WTC11 (cell line): ENCODE data around the gene NTRK2. TPM values are rescaled to one million over a fixed set of nuclear protein-coding genes. Genes with fewer than 3 reads are reported as not detected.

Experiments
- ATAC-seq: fragments of 200-7000 bp; cut with Tn5 transposase; 2 replicates; pipeline ENCODE4 v1.10.0; 2021; ENCODE audit warnings: mild to moderate bottlenecking, moderate library complexity
- CTCF ChIA-PET: fragments of 300-600 bp; sonication (Branson Sonifier 250); formaldehyde crosslinking; loops from one replicate; lab custom pipeline; 2021; ENCODE audit warnings: antibody characterized with exemption; lab: Charles Lee
- POLR2A ChIA-PET: fragments of 350-600 bp; sonication (Branson Sonifier 250); formaldehyde crosslinking; loops from one replicate; lab custom pipeline; 2021; ENCODE audit warnings: antibody characterized with exemption; lab: Charles Lee
- DNase-seq: peaks from one replicate; pipeline ENCODE4 v3.0.0; 2021; ENCODE audit warnings: low spot score
- H3K27ac Mint-ChIP-seq: 2 replicates; pipeline ENCODE4 v1.8.0; 2021; ENCODE audit warnings: mixed read lengths
- H3K27me3 Mint-ChIP-seq: 2 replicates; pipeline ENCODE4 v1.8.0; 2021; ENCODE audit warnings: low read depth, mild to moderate bottlenecking, moderate library complexity, mixed read lengths
- H3K36me3 Mint-ChIP-seq: 2 replicates; pipeline ENCODE4 v1.8.0; 2021; ENCODE audit warnings: mixed read lengths
- H3K4me1 Mint-ChIP-seq: 2 replicates; pipeline ENCODE4 v1.8.0; 2022; ENCODE audit warnings: mixed read lengths
- H3K4me3 Mint-ChIP-seq: 2 replicates; pipeline ENCODE4 v1.8.0; 2021; ENCODE audit warnings: mild to moderate bottlenecking, moderate library complexity, mixed read lengths
- H3K9me3 Mint-ChIP-seq: 2 replicates; pipeline ENCODE4 v1.8.0; 2021; ENCODE audit warnings: mixed read lengths
- EMX1 ChIP-seq: fragments of 250-450 bp; sonication (Bioruptor Pico); IDR thresholded peaks from 2 replicates; pipeline ENCODE4 v1.8.0; 2021; ENCODE audit warnings: mild to moderate bottlenecking
- ESRRA ChIP-seq: sonication (generic); formaldehyde crosslinking; IDR thresholded peaks from 2 replicates; pipeline ENCODE4 v1.8.1; 2022; ENCODE audit warnings: mild to moderate bottlenecking, missing genetic modification reagents, borderline replicate concordance
- FOXP1 ChIP-seq: sonication (generic); formaldehyde crosslinking; IDR thresholded peaks from 2 replicates; pipeline ENCODE4 v1.8.0; 2022; ENCODE audit warnings: missing genetic modification reagents, mild to moderate bottlenecking, moderate library complexity, borderline replicate concordance
- IRF2 ChIP-seq: sonication (generic); formaldehyde crosslinking; IDR thresholded peaks from 2 replicates; pipeline ENCODE4 v1.8.0; 2022; ENCODE audit warnings: low read depth, missing genetic modification reagents, borderline replicate concordance
- MYBL2 ChIP-seq: sonication (generic); formaldehyde crosslinking; IDR thresholded peaks from 2 replicates; pipeline ENCODE4 v1.8.1; 2023; ENCODE audit warnings: mild to moderate bottlenecking, moderate library complexity, missing genetic modification reagents
- NFATC4 ChIP-seq: fragments of 250-450 bp; sonication (Bioruptor Pico); IDR thresholded peaks from 2 replicates; pipeline ENCODE4 v1.9.0; 2021; ENCODE audit warnings: mild to moderate bottlenecking
- NFE2L1 ChIP-seq: sonication (generic); formaldehyde crosslinking; IDR thresholded peaks from 2 replicates; pipeline ENCODE4 v1.8.1; 2023; ENCODE audit warnings: missing genetic modification reagents
- NR3C1 ChIP-seq: sonication (generic); formaldehyde crosslinking; conservative IDR thresholded peaks from 2 replicates; pipeline ENCODE4 v1.8.1; 2023; ENCODE audit warnings: low read depth, mild to moderate bottlenecking, missing genetic modification reagents
- PRRX2 ChIP-seq: fragments of 250-450 bp; sonication (Bioruptor Pico); IDR thresholded peaks from 2 replicates; pipeline ENCODE4 v1.8.0; 2021; ENCODE audit warnings: mild to moderate bottlenecking
- SMAD3 ChIP-seq: sonication (generic); formaldehyde crosslinking; IDR thresholded peaks from 2 replicates; pipeline ENCODE4 v1.8.0; 2022; ENCODE audit warnings: missing genetic modification reagents, mild to moderate bottlenecking, borderline replicate concordance
- TP53 ChIP-seq: sonication (generic); formaldehyde crosslinking; IDR thresholded peaks from 2 replicates; pipeline ENCODE4 v1.8.1; 2023; ENCODE audit warnings: mild to moderate bottlenecking, missing genetic modification reagents
- ZNF121 ChIP-seq: sonication (generic); formaldehyde crosslinking; IDR thresholded peaks from 2 replicates; pipeline ENCODE4 v1.8.0; 2023; ENCODE audit warnings: missing genetic modification reagents
- ZNF263 ChIP-seq: sonication (generic); formaldehyde crosslinking; IDR thresholded peaks from 2 replicates; pipeline ENCODE4 v1.8.1; 2022; ENCODE audit warnings: low read depth, mild to moderate bottlenecking, moderate library complexity, missing genetic modification reagents
- total RNA-seq: library from RNA; stranded (reverse); gene quantifications from 3 replicates; pipeline ENCODE4 v1.2.3, GENCODE V29; 2021
- TF ChIP-seq, protein P1 (sequence below): fragments of 200-600 bp; IDR thresholded peaks from 2 replicates; pipeline ENCODE4 v1.8.0; 2022; ENCODE audit warnings: antibody characterized with exemption
- TF ChIP-seq, protein P2 (sequence below): fragments of 250-450 bp; sonication (Bioruptor Pico); IDR thresholded peaks from 2 replicates; pipeline ENCODE4 v1.8.0; 2021; ENCODE audit warnings: mild to moderate bottlenecking
- TF ChIP-seq, protein P3 (sequence below): sonication (generic); formaldehyde crosslinking; IDR thresholded peaks from 2 replicates; pipeline ENCODE4 v1.8.0; 2022; ENCODE audit warnings: mild to moderate bottlenecking, missing genetic modification reagents
- TF ChIP-seq, protein P4 (sequence below): fragments of 250-450 bp; sonication (Bioruptor Pico); conservative IDR thresholded peaks from 2 replicates; pipeline ENCODE4 v1.9.0; 2021; ENCODE audit warnings: mild to moderate bottlenecking
- TF ChIP-seq, protein P5 (sequence below): sonication (generic); formaldehyde crosslinking; IDR thresholded peaks from 2 replicates; pipeline ENCODE4 v1.8.1; 2022; ENCODE audit warnings: missing genetic modification reagents, borderline replicate concordance
- TF ChIP-seq, protein P6 (sequence below): sonication (generic); formaldehyde crosslinking; IDR thresholded peaks from 2 replicates; pipeline ENCODE4 v1.8.0; 2023; ENCODE audit warnings: missing genetic modification reagents
- TF ChIP-seq, protein P7 (sequence below): sonication (generic); formaldehyde crosslinking; IDR thresholded peaks from 2 replicates; pipeline ENCODE4 v1.8.1; 2022; ENCODE audit warnings: low read depth, missing genetic modification reagents, borderline replicate concordance
- TF ChIP-seq, protein P8 (sequence below): fragments of 250-450 bp; sonication (Bioruptor Pico); IDR thresholded peaks from 2 replicates; pipeline ENCODE4 v2.1.2; 2022; ENCODE audit warnings: mild to moderate bottlenecking, moderate library complexity
- TF ChIP-seq, protein P9 (sequence below): sonication (generic); formaldehyde crosslinking; conservative IDR thresholded peaks from 2 replicates; pipeline ENCODE4 v1.8.1; 2023; ENCODE audit warnings: mild to moderate bottlenecking, low read depth, missing genetic modification reagents, moderate library complexity

The NTRK2 gene
- total RNA-seq, 1 experiment from 2014 or later: 0.02 TPM

DNA sequence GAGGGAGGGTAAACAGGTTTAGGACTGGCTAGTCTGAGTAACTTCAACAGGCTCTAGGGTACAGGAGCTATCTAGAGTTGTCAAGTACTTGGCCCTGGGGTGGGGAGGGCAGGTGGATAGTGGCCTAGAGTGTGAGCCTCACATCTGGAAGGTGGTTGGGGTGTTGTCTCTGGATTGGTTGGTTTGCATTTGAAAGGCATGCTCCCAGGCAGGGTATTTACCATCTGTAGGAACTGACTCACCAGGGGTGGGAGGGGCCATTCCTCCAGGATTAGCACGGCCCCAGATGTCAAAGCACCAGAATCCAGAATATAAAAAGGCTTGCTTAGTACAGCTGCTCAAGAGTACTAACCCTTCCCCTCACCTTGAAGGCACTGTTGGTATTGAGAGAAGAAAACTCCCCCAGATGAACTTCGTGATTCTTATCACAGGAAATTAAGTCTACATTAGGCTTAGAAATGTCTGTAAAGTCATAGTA, 193.3 kb downstream of the NTRK2 start:
- peak; percentile 74 for DNase-seq
- peak overlapping the region; percentile 29; the same call in 1 of the 2 replicates for H3K4me3 Mint-ChIP-seq
- H3K4me1 Mint-ChIP-seq: peaks cover 75% of the 10 kb centered on the region
- CTCF ChIA-PET: interaction anchor here (1.9 kb wide), 1 partner anchor 396 kb away, joined by 5 read pairs; no protein-coding TSS in a partner anchor
- no peaks in the 10 kb centered on the region for H3K36me3 Mint-ChIP-seq
- POLR2A ChIA-PET: no interaction called here
- H3K27ac Mint-ChIP-seq: peak overlapping the region; percentile 92
- H3K27me3 Mint-ChIP-seq: peaks cover 5% of the 10 kb centered on the region; the same call in 1 of the 2 replicates
- H3K9me3 Mint-ChIP-seq: no peaks in the 10 kb centered on the region
- peak; percentile 99 for ATAC-seq
- no peak for TF ChIP-seq MYBL2 (CRISPR knock-in tag)
- TF ChIP-seq, protein P1, sequence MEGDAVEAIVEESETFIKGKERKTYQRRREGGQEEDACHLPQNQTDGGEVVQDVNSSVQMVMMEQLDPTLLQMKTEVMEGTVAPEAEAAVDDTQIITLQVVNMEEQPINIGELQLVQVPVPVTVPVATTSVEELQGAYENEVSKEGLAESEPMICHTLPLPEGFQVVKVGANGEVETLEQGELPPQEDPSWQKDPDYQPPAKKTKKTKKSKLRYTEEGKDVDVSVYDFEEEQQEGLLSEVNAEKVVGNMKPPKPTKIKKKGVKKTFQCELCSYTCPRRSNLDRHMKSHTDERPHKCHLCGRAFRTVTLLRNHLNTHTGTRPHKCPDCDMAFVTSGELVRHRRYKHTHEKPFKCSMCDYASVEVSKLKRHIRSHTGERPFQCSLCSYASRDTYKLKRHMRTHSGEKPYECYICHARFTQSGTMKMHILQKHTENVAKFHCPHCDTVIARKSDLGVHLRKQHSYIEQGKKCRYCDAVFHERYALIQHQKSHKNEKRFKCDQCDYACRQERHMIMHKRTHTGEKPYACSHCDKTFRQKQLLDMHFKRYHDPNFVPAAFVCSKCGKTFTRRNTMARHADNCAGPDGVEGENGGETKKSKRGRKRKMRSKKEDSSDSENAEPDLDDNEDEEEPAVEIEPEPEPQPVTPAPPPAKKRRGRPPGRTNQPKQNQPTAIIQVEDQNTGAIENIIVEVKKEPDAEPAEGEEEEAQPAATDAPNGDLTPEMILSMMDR: no peak
- 0 out of 2 replicates have a peak, but pooled peaks have one; percentile 19 for TF ChIP-seq ZNF121
- TF ChIP-seq, protein P2, sequence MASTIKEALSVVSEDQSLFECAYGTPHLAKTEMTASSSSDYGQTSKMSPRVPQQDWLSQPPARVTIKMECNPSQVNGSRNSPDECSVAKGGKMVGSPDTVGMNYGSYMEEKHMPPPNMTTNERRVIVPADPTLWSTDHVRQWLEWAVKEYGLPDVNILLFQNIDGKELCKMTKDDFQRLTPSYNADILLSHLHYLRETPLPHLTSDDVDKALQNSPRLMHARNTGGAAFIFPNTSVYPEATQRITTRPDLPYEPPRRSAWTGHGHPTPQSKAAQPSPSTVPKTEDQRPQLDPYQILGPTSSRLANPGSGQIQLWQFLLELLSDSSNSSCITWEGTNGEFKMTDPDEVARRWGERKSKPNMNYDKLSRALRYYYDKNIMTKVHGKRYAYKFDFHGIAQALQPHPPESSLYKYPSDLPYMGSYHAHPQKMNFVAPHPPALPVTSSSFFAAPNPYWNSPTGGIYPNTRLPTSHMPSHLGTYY (CRISPR knock-in tag): peak; percentile 36; the same call in 1 of the 2 replicates
- no peak for TF ChIP-seq NR3C1 (CRISPR knock-in tag)
- no peak for TF ChIP-seq NFATC4 (CRISPR knock-in tag)
- TF ChIP-seq, protein P3, sequence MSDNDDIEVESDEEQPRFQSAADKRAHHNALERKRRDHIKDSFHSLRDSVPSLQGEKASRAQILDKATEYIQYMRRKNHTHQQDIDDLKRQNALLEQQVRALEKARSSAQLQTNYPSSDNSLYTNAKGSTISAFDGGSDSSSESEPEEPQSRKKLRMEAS (CRISPR knock-in tag): peak; percentile 67; the same call in 1 of the 2 replicates
- no peak for TF ChIP-seq ZNF263
- TF ChIP-seq, protein P4, sequence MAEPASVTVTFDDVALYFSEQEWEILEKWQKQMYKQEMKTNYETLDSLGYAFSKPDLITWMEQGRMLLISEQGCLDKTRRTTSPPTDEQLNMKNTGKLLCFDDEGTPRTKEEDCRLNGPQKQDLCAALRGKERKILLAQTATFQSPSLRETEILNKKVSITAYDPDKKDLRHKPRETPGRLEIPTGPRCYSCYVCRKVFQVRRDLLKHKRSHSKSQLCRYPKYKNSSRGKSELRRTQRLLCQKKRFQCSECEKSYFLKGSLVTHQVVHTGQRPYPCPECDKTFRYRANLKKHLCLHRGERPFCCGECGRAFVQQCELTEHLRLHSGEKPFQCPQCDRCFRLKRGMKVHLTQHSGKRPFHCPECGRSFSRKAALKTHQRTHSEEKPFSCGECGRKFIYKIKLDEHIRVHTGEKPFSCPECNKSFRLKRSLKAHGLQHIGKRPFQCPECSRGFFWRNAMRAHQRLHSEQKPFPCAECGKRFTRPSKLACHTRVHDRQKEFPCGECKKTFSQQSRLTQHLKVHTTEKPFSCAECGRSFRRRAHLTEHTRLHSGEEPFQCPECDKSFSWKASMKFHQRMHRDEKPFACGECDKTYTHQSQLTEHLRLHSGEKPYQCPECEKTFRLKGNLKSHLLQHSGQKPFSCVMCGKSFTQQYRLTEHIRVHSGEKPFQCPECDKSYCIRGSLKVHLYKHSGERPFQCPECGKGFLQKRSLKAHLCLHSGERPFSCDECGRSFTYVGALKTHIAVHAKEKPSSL (CRISPR knock-in tag): no peak
- peak; percentile 85 for TF ChIP-seq NFE2L1
- no peak for TF ChIP-seq EMX1 (CRISPR knock-in tag)
- no peak for TF ChIP-seq IRF2
- TF ChIP-seq, protein P5, sequence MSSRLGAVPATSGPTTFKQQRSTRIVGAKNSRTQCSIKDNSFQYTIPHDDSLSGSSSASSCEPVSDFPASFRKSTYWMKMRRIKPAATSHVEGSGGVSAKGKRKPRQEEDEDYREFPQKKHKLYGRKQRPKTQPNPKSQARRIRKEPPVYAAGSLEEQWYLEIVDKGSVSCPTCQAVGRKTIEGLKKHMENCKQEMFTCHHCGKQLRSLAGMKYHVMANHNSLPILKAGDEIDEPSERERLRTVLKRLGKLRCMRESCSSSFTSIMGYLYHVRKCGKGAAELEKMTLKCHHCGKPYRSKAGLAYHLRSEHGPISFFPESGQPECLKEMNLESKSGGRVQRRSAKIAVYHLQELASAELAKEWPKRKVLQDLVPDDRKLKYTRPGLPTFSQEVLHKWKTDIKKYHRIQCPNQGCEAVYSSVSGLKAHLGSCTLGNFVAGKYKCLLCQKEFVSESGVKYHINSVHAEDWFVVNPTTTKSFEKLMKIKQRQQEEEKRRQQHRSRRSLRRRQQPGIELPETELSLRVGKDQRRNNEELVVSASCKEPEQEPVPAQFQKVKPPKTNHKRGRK (CRISPR knock-in tag): no peak
- no peak for TF ChIP-seq TP53
- TF ChIP-seq, protein P6, sequence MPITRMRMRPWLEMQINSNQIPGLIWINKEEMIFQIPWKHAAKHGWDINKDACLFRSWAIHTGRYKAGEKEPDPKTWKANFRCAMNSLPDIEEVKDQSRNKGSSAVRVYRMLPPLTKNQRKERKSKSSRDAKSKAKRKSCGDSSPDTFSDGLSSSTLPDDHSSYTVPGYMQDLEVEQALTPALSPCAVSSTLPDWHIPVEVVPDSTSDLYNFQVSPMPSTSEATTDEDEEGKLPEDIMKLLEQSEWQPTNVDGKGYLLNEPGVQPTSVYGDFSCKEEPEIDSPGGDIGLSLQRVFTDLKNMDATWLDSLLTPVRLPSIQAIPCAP (CRISPR knock-in tag): no peak
- TF ChIP-seq, protein P7, sequence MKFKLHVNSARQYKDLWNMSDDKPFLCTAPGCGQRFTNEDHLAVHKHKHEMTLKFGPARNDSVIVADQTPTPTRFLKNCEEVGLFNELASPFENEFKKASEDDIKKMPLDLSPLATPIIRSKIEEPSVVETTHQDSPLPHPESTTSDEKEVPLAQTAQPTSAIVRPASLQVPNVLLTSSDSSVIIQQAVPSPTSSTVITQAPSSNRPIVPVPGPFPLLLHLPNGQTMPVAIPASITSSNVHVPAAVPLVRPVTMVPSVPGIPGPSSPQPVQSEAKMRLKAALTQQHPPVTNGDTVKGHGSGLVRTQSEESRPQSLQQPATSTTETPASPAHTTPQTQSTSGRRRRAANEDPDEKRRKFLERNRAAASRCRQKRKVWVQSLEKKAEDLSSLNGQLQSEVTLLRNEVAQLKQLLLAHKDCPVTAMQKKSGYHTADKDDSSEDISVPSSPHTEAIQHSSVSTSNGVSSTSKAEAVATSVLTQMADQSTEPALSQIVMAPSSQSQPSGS (CRISPR knock-in tag): no peak
- TF ChIP-seq, protein P8, sequence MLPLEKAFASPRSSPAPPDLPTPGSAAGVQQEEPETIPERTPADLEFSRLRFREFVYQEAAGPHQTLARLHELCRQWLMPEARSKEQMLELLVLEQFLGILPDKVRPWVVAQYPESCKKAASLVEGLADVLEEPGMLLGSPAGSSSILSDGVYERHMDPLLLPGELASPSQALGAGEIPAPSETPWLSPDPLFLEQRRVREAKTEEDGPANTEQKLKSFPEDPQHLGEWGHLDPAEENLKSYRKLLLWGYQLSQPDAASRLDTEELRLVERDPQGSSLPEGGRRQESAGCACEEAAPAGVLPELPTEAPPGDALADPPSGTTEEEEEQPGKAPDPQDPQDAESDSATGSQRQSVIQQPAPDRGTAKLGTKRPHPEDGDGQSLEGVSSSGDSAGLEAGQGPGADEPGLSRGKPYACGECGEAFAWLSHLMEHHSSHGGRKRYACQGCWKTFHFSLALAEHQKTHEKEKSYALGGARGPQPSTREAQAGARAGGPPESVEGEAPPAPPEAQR (CRISPR knock-in tag): no peak
- TF ChIP-seq, protein P9, sequence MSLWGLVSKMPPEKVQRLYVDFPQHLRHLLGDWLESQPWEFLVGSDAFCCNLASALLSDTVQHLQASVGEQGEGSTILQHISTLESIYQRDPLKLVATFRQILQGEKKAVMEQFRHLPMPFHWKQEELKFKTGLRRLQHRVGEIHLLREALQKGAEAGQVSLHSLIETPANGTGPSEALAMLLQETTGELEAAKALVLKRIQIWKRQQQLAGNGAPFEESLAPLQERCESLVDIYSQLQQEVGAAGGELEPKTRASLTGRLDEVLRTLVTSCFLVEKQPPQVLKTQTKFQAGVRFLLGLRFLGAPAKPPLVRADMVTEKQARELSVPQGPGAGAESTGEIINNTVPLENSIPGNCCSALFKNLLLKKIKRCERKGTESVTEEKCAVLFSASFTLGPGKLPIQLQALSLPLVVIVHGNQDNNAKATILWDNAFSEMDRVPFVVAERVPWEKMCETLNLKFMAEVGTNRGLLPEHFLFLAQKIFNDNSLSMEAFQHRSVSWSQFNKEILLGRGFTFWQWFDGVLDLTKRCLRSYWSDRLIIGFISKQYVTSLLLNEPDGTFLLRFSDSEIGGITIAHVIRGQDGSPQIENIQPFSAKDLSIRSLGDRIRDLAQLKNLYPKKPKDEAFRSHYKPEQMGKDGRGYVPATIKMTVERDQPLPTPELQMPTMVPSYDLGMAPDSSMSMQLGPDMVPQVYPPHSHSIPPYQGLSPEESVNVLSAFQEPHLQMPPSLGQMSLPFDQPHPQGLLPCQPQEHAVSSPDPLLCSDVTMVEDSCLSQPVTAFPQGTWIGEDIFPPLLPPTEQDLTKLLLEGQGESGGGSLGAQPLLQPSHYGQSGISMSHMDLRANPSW: no peak
- no peak for TF ChIP-seq ESRRA
- no peak for TF ChIP-seq PRRX2 (CRISPR knock-in tag)
- TF ChIP-seq SMAD3 (CRISPR knock-in tag): no peak
- no peak for TF ChIP-seq FOXP1 (CRISPR knock-in tag)
